GM12892 (cell line): Measurements from ENCODE around the gene MUSTN1.

Source experiments
- DNase-seq: peaks from one replicate; pipeline ENCODE4 v3.0.0; 2011; ENCODE audit not compliant: insufficient read length
- FAIRE-seq: peaks from 2 replicates; lab custom pipeline; 2011; peaks lifted over from hg19 to GRCh38; lab: Jason Lieb, UNC
- POLR2A ChIP-seq: IDR thresholded peaks from 2 replicates; pipeline ENCODE4 v1.6.1; 2011; ENCODE audit warnings: low read depth, low read length, control low read depth
- POLR2AphosphoS5 ChIP-seq: IDR thresholded peaks from 2 replicates; pipeline ENCODE4 v1.6.1; 2011; ENCODE audit warnings: low read depth, low read length, control low read depth
- TAF1 ChIP-seq: IDR thresholded peaks from 2 replicates; pipeline ENCODE4 v1.6.1; 2011; ENCODE audit warnings: low read depth, mild to moderate bottlenecking, control low read depth, low read length, borderline replicate concordance

MUSTN1 gene

DNA sequence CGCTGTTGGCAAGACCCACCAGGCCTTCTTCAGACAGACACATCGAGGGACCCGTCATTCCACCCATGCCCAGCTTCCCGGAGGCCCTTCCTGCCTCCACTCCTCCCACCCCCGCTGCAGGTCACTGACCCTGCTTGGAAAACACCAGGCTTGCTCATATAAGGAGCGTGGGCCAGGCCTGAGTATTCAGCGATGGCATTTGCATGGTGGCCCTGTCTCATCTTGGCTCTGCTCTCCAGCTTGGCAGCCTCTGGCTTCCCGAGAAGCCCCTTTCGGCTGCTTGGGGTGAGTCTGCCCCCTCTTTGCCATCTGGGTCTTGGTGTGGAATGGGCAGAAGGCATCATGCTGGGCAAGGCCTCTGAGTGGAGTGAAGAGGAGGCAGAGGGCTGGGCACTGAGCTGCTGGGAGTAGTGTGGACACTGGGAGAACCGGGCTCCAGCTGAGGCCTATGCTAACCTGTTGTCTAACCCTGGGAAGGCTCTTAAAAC is 40.2 kb downstream of the MUSTN1 start, which contains the start of gene ITIH3:
ITIH3 (plus strand) TSS at position 185 of the 488 bp plus-strand sequence; CDS start at position 193, 8 bp downstream.
- no peak for DNase-seq
- no peak for TF ChIP-seq POLR2A
- no peak for TF ChIP-seq POLR2AphosphoS5
- no peak for TF ChIP-seq TAF1
- FAIRE-seq: no peak

DNA sequence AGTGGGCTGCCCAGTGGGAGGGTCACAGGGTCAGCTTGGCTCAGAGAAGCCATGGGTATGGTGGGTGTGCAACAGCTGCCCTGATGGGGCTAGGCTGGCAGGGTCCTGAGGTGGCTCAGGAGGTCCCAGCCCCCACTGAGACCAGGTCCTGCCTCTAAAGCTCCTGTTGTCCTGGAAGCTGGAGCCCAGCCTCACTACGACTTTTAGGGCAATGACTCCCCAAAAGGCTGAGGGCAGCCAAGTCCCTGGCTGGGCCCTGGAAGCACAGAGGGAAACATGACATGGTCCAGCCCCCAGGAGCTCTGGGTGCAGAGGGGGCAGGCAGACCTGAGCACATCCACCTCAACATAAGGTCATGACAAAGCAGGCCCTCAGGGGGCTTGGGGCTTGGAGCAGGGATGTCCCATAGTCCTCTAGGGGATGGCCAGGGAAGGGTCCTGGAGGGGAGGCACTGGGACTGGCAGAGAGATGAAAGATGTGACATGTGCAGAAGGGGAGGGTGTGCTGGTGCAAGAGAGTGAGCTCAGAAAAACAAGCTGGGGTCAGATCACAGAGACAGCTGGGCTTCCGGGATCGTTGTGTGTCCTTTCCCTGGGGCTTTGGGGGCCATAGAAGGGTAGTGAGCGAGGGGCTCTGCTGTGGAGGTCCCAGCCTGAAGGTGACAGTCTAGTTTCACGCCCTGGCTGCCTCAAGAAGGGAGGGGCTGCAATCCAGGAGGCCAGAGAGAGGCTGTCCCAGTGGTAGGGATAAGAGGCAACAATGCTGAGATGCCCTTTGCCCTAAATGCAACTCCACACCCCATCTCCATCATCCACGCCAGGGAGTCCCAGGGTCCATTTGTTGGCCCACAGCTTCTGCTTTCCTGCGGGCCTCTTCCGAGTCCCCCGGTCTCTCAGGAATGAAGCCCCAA is 40.9 kb downstream of the MUSTN1 start:
- no peak for DNase-seq
- FAIRE-seq: no peak
- no peak for TF ChIP-seq TAF1
- TF ChIP-seq POLR2A: no peak
- no peak for TF ChIP-seq POLR2AphosphoS5

DNA sequence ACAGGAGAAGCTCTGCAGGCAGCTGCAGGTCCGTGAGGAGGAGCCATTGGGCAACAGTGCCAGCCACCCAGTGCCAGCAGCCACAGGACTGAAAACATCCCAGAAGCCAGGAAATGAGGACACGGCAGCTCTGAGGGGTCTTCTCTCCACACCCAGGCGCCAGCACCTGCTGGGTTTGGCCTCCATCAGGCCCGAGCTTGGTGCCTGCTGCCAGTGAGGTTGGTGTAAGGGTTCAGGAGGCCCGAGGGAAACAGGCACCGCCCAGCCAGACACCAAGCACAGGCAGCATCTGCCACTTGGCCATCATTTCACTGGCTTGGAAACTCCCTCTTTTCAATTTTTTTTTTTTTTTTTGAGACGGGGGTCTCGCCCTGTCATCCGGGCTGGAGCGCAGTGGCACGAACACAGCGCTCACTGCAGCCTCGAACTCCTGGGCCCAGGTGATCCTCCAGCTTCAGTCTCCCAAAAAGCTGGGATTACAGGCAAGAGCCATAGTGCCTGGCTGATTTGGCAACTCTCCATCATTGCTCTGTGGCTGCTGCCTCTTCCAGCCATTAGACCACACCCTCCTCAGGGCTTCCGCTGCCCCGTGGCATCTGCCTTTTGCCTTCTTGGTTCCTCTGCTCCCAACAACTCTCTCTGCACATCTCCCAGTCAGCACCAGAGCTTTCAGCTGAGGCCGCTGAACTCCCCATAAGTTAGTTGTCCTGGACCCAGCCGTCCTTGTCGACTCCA is 41.7 kb downstream of the MUSTN1 start:
- TF ChIP-seq POLR2AphosphoS5 (no peak), POLR2A (no peak), TAF1 (no peak)
- FAIRE-seq: no peak
- DNase-seq: no peak

DNA sequence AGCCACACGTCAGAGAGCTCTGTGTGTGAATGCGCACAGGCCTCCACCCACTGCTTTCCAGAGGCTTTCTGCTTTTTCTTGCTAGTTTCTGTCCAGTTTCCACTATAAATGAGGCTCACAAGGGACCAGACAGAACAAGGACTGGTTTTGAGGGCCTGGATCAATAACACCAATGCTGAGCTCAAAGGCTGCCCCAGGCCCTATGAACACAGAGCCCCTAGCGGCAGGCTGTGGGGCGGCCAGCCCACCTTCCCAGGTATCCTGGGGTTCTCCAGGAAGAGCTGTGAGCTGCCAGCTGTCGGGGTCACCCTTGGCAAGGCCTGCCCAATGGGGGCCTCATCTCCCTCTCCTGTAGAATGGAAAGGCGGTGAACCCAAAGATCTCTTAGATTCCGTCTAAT is 42.4 kb downstream of the MUSTN1 start:
- DNase-seq (no peak), FAIRE-seq (no peak)
- no peak for TF ChIP-seq POLR2A
- TF ChIP-seq POLR2AphosphoS5: no peak
- no peak for TF ChIP-seq TAF1

DNA sequence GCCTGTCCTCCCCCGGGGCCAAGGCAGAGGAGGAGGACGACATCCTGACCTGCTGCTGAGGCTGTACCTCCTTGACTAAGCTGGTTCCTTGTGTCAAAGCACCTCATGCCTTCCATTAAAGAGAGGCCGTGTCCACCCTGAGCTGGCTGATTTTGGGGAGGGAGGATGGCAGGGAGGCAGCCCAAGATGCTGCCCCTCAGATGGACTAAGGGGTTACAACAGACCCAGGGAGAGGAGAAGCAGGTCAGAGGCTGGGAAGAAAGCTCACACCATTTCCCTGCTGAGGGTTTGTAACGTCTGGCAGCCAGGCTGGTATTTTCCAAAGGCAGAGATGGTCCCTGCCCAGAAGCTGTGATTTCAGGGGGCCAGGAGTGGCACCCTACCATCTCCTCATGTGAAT is 42.9 kb downstream of the MUSTN1 start:
- TF ChIP-seq TAF1 (no peak), POLR2A (no peak), POLR2AphosphoS5 (no peak)

DNA sequence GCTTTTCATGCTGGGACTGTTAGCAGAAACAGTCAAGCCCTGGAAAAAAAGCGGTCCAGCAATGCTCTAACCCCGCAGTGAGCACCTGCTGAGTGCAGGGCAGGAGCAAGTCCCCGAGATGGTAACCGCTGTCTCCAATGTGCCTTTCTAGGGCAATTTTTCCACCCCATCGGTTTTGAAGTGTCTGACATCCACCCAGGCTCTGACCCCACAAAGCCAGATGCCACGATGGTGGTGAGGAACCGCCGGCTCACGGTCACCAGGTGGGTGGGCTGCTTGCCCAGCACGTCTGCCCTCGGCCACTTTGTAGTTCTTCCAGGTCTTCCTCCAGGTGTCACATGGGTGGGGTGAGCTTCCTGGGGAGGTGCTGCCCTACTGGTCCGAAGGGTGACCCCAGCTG is 43.5 kb downstream of the MUSTN1 start:
- TF ChIP-seq POLR2AphosphoS5 (no peak), POLR2A (no peak), TAF1 (no peak)
- FAIRE-seq (no peak), DNase-seq (no peak)

More for the DNA sequence above, 42.9 kb downstream of the MUSTN1 start:
- FAIRE-seq (no peak), DNase-seq (no peak)

DNA sequence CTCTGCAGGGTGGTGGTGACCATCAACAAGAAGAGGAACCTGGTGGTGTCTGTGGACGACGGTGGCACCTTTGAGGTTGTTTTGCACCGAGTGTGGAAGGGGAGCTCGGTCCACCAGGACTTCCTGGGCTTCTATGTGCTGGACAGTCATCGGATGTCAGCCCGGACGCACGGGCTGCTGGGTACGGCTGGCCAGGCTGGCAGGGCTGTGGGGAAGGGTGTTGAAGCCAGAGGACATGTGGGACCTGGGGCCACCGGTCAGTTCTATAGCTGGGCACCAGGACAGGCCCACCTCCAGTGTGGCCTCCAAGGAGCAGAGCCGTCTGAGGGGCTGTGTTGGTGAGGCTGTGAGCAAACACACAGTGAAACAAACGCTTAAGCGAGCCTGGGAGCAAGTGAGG is 44.1 kb downstream of the MUSTN1 start:
- no peak for FAIRE-seq
- TF ChIP-seq POLR2A (no peak), POLR2AphosphoS5 (no peak), TAF1 (no peak)
- no peak for DNase-seq

DNA sequence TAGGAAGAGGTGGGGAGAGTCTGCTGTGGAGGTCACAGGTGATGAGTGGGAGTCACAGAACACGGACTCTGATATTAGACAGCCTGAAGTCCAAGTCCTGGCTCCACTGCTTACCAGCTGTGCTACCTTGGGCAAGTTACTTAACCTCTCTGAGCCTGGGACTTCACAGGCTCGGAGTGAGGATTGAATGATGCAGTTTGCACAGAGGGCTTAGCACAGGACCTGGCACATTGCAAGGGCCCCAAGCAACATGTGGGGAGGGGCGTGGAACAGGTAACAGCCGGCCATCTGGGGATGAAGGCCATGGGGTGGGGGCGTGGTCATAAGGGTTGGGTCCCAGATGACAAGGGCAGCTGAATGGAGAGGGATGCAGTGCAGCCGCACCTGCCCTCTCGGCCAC is 44.5 kb downstream of the MUSTN1 start:
- FAIRE-seq (no peak), DNase-seq (no peak)
- TF ChIP-seq POLR2AphosphoS5 (no peak), POLR2A (no peak), TAF1 (no peak)

DNA sequence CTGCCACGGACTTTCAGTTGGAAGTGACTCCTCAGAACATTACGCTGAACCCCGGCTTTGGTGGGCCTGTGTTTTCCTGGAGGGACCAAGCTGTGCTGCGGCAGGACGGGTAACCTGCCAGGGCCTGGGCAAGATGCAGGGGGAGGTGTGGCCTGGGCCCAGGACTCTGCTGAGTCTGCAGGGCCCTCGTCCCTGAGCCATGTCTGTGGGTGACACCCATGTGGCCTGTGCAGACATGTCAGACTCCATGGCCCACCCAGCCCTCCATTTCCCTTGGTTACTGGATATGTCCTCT is 45.1 kb downstream of the MUSTN1 start:
- no peak for DNase-seq
- no peak for FAIRE-seq
- TF ChIP-seq TAF1 (no peak), POLR2A (no peak), POLR2AphosphoS5 (no peak)

DNA sequence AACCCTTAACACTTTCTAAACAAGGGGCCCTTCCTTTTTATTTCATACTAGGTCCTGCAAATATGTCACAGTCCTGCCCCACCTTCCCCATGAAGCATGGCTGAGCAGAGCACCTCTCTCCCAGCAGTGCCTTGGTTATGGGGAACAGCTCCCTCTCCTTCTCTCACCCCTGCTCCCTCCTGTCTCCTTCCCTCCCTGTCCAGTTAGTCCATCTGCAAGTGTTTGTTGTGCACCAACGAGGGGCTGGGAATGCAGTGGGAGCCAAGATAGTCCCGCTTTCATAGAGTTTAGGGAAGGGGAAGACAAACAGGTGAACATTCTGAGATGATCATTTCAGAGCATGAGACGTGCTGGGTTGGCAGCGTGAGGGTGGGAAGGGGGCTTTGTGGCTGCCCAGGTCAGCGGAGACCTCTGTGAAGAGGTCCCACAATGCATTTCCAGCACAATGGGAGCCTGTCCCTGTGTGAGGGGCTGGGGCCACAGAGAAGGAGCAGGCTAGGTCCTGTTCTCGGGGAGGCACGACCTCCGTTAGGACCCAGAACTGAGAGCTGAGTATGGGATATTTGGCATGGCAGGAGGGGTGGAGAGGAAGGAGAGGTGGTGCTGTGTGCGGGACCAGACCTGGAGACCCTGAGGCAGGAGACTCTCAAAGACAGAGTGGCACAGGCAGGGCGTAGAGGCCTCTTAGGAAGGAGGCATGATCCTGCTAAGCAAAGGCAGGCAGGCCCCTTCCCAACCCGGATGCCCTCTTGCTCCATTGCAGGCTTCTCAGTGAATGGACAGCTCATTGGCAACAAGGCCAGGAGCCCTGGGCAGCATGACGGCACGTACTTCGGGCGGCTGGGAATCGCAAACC is 45.7 kb downstream of the MUSTN1 start:
- no peak for FAIRE-seq
- TF ChIP-seq POLR2A (no peak), TAF1 (no peak), POLR2AphosphoS5 (no peak)
- no peak for DNase-seq

DNA sequence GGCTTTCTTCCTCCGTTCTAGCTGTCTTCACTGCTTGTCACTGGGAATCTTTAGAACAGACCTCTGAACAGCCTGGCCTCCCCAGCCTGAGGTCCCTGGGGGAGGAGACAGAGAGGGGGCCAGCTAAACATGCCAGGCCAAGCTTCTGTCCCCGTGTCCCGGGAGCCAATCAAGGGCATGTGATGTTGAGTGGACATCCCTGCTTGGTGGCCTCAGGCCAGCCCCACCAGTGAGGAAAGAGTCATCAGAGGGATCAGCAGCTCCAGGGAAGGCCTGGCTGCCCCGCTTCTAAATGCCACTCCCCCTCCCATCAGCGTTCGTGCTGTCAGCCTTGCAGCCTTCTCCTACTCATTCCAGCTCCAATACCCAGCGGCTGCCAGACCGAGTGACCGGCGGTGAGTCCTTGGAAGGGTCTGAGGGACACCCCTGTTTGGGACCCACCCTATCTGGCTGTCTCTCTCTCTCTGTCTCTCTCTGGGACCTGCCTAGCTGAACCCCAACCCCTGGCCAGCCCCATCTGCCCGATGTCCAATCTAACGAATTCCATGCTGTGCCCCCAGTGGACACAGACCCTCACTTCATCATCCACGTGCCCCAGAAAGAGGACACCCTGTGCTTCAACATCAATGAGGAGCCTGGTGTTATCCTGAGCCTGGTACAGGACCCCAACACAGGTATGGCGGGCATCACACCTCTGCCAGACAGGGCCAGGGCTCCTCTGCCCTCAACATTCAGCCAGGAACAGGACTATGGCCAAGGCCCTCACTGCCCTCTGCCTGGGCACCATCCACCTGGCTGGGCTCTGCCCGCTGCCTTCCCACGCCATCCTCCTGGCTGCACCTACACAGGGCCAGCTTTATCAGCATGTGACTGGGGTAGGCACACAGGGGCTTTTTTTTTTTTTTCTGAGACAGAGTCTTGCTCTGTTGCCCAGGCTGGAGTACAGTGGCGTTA is 46.9 kb downstream of the MUSTN1 start:
- FAIRE-seq: no peak
- DNase-seq: no peak
- TF ChIP-seq POLR2AphosphoS5 (no peak), POLR2A (no peak), TAF1 (no peak)
